ENCODE measurements around the gene YJEFN3.

Gene YJEFN3

DNA sequence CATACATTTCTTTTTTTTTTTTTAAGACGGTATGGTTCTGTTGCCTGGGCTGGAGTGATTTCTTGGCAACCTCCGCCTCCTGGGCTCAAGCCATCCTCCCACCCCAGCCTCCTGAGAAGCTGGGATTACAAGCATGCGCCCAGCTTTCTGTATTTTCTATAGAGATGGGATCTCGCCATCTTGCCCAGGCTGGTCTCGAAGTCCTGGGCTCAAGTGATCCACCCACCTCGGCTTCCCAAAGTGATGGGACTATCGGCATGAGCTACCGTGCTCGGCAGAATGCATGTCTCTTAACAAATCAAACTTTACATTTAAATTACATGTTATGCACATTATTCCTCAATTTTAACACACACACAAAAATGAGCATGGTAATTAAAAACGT is 11.5 kb upstream of the YJEFN3 start:
- H3K4me3 ChIP-seq (ENCODE audit: low read depth, low read length) = peak overlapping the region; percentile 79

GRCh38 chr19:19520989-19521388 is 7.7 kb upstream of the YJEFN3 start:
- H3K4me3 ChIP-seq (ENCODE audit: low read depth, low read length) = no peak overlapping the region

DNA sequence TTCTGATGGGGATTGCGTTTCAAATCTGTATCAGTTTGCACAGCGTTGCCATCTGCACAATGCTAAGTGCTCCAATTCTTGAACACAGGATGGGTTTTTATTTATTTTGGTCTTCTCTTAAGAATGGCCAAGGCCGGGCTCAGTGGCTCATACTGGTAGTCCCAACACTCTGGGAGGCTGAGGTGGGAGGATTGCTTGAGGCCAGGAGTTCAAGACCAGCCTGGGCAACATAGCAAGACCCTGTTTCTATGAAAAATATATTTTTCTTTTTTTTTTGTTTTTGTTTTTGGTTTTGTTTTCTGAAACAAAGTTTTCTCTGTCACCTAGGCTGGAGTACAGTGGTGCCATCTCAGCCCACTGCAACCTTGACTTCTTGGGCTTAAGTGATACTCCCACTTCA is 5.5 kb upstream of the YJEFN3 start:
- H3K4me3 ChIP-seq (ENCODE audit: low read depth, low read length) = no peak overlapping the region

- H3K4me3 ChIP-seq (ENCODE audit: low read depth, low read length) = no peak overlapping the region
These were observed 4.7 kb upstream of the YJEFN3 start for GRCh38 chr19:19524053-19524452.

DNA sequence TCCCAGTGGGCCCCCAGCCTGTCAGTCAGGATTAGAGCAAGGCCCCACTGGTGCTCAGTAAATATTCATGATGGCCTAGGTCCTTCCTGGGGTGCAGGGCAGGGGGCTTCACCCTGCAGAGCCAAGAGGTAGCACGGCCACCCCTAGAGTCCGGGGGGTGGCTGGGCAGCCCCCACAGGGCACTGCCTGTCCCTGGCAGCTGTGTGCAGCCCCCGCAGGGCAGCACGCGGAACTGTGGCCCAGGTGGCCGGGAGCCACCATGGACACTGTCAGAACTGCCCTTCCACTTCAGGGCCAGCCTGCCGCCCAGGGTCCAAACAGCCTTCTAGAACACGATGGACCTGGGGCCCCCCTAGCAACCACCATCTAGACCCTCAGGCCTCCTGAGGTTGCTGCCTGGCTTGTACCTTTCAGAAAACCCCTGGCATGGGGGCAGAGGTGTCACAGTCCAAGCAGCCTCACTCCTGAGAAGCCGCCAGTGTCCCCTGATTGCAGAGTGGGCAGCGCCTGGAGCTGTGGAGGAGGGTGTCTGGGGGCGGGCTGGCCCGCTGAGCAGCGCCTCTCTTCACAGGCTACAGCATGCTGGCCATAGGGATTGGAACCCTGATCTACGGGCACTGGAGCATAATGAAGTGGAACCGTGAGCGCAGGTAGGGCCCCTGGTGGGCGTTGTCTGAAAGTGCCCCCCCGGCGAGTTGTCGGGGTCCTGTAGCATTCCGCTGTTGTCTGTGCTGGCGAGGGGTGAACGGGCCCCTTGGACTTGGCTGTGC is 2.9 kb upstream of the YJEFN3 start:
- no peak overlapping the region for H3K4me3 ChIP-seq (ENCODE audit: low read depth, low read length)

DNA sequence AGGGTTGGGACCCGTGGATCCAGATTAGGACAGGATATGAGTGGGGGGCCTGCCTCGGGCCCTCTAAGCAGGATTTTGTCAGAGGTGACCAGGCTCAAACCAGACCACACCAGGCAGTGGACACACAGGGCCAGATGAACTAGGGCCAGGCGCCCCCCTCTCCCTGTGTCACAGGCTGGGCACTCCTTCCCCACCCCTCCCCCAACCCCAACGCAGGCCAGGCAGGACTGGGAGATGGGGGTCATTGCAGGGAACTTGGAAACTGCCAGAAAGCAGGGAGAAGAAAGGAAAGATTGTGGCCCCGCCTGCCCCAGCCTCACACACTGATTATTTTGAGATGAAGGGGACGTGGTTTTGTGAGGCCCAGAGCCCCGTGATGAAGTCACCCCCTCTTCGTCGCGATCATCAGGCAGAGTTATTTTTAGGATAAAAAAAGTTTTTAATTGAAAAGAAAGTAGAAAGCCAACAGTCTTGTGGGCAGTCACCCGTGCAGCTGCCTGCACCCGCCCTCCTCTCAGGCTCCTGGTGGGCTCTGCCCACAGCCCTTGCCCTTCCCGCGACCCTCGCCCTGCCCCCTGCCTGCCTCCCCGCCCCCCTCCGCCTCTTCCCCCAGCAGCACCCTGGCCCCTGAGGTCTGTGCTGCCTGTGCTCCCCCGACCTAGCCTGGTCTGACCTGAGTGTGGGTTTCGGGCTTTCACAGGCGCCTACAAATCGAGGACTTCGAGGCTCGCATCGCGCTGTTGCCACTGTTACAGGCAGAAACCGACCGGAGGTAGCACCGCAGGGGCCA is 1.9 kb upstream of the YJEFN3 start:
- H3K4me3 ChIP-seq (ENCODE audit: low read depth, low read length) = no peak overlapping the region

DNA sequence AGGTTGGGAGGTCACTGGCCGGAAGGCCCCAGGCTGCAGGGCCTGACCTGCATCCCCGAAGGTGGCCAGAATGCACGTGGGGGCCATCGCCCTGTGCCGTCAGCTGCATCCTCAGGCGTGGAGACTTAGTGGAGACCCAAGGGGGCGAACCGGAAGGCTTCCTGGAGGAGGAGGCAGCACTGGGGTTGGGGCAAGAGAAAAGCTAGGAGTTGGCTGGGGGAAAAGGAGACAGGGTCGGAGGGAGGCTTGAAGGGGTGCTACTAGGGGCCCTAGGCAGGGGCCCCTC is 1.4 kb upstream of the YJEFN3 start:
- H3K4me3 ChIP-seq (ENCODE audit: low read depth, low read length) = no peak overlapping the region

DNA sequence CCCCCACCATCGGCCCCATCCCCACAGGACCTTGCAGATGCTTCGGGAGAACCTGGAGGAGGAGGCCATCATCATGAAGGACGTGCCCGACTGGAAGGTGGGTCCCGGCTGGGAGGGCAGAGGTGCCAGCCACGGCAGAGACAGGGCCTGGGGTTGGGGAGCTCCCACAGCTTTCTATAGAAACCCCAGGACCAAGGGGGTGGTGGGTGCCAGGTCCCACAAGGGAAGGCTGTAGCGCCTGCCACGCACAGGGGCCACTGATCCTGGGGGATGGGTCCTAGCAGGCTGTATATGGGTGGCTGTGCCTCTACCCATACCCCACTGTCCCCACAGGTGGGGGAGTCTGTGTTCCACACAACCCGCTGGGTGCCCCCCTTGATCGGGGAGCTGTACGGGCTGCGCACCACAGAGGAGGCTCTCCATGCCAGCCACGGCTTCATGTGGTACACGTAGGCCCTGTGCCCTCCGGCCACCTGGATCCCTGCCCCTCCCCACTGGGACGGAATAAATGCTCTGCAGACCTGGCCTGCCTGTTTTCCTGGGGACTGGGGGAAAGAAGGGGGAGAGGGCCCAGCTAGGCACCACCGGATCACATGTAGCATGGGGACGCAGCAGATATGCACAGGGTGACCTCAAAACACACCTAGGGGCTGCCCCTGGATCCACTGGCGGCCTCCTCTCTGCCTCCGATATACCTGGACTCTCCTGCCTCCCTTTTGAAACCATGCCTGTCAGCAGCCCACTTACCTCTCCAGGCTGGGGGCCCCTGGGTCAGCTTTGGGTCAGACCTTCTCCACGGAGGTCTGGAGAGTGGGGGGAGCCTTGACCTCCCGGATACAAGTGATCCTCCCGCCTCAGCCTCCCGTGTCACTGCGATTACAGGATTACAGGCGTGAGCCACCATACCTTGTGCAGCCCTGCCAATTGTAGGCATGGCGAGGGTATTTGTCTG is 761 bp upstream of the YJEFN3 start:
- no peak overlapping the region for H3K4me3 ChIP-seq (ENCODE audit: low read depth, low read length)

DNA sequence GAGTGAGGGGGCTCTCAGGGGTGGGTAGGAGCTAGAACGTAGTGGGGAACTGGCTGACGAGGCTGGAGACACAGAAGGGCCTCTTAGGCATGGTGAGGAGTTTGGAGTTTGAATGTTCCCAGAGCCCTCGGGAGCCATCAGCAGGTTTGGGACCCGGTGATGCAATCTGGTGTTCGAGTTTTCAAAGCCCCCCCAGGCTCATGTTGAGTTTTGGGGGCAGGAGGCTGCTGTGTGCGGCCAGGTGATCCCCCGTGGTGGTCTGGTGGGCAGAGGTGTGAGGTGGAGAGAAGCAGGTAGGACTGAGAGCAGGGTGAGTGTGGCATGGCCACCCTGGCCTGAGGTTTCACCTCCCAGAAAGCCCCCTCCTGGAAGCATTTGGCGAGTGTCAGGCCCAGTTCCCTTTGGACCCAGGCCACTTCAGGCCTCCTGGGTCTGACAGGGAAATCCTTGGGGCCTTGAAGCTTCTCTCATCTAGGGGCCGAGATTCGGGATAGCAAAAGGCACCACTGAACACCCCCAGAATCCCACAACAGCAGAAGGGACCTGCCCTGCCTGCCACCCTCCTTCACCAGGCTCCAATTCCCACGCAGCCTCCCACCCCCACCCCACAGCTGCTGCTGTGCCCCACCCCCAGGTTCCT is 1.2 kb downstream of the YJEFN3 start:
- H3K4me3 ChIP-seq (ENCODE audit: low read depth, low read length) = no peak overlapping the region

GRCh38 chr19:19530423-19530804 is 1.7 kb downstream of the YJEFN3 start:
- H3K4me3 ChIP-seq (ENCODE audit: low read depth, low read length) = no peak overlapping the region

GRCh38 chr19:19530889-19531288 is 2.2 kb downstream of the YJEFN3 start:
- H3K4me3 ChIP-seq (ENCODE audit: low read depth, low read length) = no peak overlapping the region

GRCh38 chr19:19531951-19532805 is 3.5 kb downstream of the YJEFN3 start:
- H3K4me3 ChIP-seq (ENCODE audit: low read depth, low read length) = no peak overlapping the region

GRCh38 chr19:19532806-19533701 is 4.3 kb downstream of the YJEFN3 start:
- no peak overlapping the region for H3K4me3 ChIP-seq (ENCODE audit: low read depth, low read length)

- H3K4me3 ChIP-seq (ENCODE audit: low read depth, low read length) = no peak overlapping the region
These were observed 5.1 kb downstream of the YJEFN3 start for GRCh38 chr19:19533841-19534240.

DNA sequence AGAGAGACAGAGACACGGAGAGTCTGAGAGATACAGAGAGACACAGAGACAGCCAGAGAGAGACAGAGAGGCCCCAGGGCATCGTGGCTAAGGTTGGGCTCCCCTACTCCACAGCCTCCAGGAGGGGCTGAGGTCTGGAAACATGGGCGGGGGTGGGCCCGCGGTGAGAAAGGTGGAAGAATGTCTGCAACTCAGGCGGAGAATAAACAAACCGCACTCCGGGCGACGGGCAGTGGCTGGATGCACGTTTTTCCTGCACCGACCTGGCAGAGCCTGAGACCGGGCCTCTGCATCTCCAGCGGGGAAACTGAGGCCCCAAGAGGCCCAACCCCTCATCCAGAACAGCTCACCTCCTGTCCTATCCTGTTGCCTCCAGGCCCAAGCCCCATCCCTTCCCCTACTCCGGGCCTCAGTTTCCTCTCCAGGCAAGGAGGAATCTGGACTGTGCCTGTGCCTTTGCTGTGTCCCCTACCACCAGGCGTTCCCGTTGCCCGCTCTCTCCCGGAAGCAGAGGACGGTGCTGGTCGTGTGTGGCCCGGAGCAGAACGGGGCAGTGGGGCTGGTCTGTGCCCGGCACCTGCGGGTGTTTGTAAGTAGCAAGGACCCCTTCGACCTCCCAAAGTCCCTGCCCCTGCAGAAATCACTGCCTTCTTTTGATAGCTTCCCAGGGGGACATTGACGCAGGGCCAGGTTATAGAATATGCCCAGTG is 6.0 kb downstream of the YJEFN3 start:
- H3K4me3 ChIP-seq (ENCODE audit: low read depth, low read length) = no peak overlapping the region

DNA sequence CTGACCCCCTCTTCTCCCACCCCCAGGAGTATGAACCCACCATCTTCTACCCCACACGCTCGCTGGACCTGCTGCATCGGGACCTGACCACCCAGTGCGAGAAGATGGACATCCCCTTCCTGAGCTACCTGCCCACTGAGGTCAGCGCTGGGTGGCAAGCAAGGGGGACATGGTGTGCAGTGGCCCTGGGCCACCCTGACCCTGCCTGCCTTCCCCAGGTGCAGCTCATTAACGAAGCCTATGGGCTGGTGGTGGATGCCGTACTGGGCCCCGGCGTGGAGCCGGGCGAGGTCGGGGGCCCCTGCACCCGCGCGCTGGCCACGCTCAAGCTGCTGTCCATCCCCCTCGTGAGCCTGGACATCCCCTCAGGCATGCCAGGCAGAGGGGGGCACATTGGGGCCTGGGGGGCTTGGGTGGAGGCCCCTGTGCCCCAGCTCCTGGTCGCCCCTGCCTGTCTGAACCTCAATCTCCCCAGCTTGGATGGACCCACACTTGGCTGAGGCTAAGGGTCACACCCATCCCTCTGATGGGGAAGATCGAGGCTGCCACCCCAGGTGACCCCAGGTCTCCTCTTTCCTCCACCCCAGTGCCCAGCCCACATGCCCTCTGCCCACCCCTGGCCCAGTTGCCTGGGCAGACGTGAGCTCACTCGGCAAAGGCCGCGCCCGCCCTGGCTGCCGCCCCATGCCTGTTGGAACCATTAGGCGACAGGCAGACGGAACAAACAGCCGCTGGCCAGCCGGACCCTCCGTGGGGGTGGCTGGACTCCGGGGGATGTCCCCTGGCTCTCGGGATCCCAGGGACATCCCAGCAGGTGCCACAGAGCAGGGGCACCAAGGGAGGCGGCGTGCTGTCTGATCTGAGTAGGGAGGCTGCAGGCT is 6.8 kb downstream of the YJEFN3 start:
- no peak overlapping the region for H3K4me3 ChIP-seq (ENCODE audit: low read depth, low read length)

Measured in iPS-11a (cell line).